ENCODE measurements around the gene SLC22A5.
"Not testable (repeated sequence)": the region's sequence is repeated elsewhere in the genome, so short reads cannot be mapped to it uniquely, and the experiment has no call there.

The SLC22A5 gene

GRCh38 chr5:132435886-132436285 lies 66.4 kb downstream of the SLC22A5 start:
- Histone ChIP-seq H3K9me3 (ENCODE audit: low read depth, low read length) (no peaks in the 10 kb centered on the region), H3K4me3 (no peak overlapping the region), H3K36me3 (ENCODE audit: insufficient read depth, low read length) (no peaks in the 10 kb centered on the region), H3K27ac (no peak overlapping the region), H3K9ac (ENCODE audit: insufficient read length) (no peak overlapping the region)
- DNase-seq (ENCODE audit: low read depth, low spot score), result no peak
- no peak for TF ChIP-seq EZH2 (IDR thresholded peaks at IDR 0.05)

DNA sequence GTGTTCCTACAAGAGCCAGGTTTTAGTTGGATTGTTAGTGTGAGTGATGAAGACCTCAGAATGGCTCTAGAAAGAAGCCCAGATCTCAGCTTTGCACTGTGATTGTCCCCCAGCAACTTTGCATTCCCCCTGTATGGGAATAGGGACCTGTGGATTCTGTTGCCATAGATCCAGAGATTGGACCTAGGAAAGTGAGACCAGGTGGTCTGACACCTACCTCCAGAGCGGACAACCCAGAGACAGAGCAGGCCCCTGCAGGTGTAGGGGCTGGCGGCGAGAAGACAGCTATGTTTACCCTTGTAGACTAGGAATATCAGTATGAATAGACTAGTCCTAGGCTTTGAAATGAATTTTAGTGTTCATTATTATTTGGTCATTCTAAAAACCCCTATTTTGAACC lies 67.4 kb downstream of the SLC22A5 start:
- H3K27ac ChIP-seq, result no peak overlapping the region
- no peak overlapping the region for H3K4me3 ChIP-seq
- no peaks in the 10 kb centered on the region for H3K36me3 ChIP-seq (ENCODE audit: insufficient read depth, low read length)
- no peak overlapping the region for H3K9ac ChIP-seq (ENCODE audit: insufficient read length)
- TF ChIP-seq POLR2AphosphoS5 (IDR thresholded peaks at IDR 0.05; ENCODE audit: borderline replicate concordance, low read depth, low read length) (no peak), FOXP2 (optimal IDR thresholded peaks at IDR 0.05; ENCODE audit: control extremely low read depth, extremely low read length, insufficient read depth) (no peak), EZH2 (IDR thresholded peaks at IDR 0.05) (no peak)
- no peak for DNase-seq (ENCODE audit: low read depth, low spot score)
- H3K9me3 ChIP-seq (ENCODE audit: low read depth, low read length), result no peaks in the 10 kb centered on the region

GRCh38 chr5:132437604-132438266 lies 68.2 kb downstream of the SLC22A5 start:
- TF ChIP-seq FOXP2 (optimal IDR thresholded peaks at IDR 0.05; ENCODE audit: control extremely low read depth, extremely low read length, insufficient read depth), result no peak
- no peak for TF ChIP-seq POLR2AphosphoS5 (IDR thresholded peaks at IDR 0.05; ENCODE audit: borderline replicate concordance, low read depth, low read length)
- no peak for TF ChIP-seq EZH2 (IDR thresholded peaks at IDR 0.05)
- Histone ChIP-seq H3K36me3 (ENCODE audit: insufficient read depth, low read length) (no peaks in the 10 kb centered on the region), H3K27ac (no peak overlapping the region)

GRCh38 chr5:132438267-132438645 lies 68.7 kb downstream of the SLC22A5 start:
- H3K27ac ChIP-seq; DNase-seq (ENCODE audit: low read depth, low spot score); H3K9me3 ChIP-seq (ENCODE audit: low read depth, low read length); H3K9ac ChIP-seq (ENCODE audit: insufficient read length); H3K36me3 ChIP-seq (ENCODE audit: insufficient read depth, low read length); H3K4me3 ChIP-seq: not testable (repeated sequence)

More at GRCh38 chr5:132437604-132438266, 68.2 kb downstream of the SLC22A5 start:
- DNase-seq (ENCODE audit: low read depth, low spot score), result no peak
- no peaks in the 10 kb centered on the region for H3K9me3 ChIP-seq (ENCODE audit: low read depth, low read length)
- no peak overlapping the region for H3K4me3 ChIP-seq
- H3K9ac ChIP-seq (ENCODE audit: insufficient read length), result no peak overlapping the region

- TF ChIP-seq POLR2AphosphoS5 (IDR thresholded peaks at IDR 0.05; ENCODE audit: borderline replicate concordance, low read depth, low read length), result no peak
- no peak for TF ChIP-seq EZH2 (IDR thresholded peaks at IDR 0.05)
- no peak for TF ChIP-seq FOXP2 (optimal IDR thresholded peaks at IDR 0.05; ENCODE audit: control extremely low read depth, extremely low read length, insufficient read depth)
- H3K36me3 ChIP-seq (ENCODE audit: insufficient read depth, low read length), result no peaks in the 10 kb centered on the region
- no peak overlapping the region for H3K4me3 ChIP-seq
- H3K27ac ChIP-seq, result no peak overlapping the region
- no peaks in the 10 kb centered on the region for H3K9me3 ChIP-seq (ENCODE audit: low read depth, low read length)
- no peak for DNase-seq (ENCODE audit: low read depth, low spot score)
- no peak overlapping the region for H3K9ac ChIP-seq (ENCODE audit: insufficient read length)
Observed at GRCh38 chr5:132438917-132439316, 69.4 kb downstream of the SLC22A5 start.

GRCh38 chr5:132439521-132440089 lies 70.1 kb downstream of the SLC22A5 start:
- H3K9me3 ChIP-seq (ENCODE audit: low read depth, low read length), result no peaks in the 10 kb centered on the region
- TF ChIP-seq POLR2AphosphoS5 (IDR thresholded peaks at IDR 0.05; ENCODE audit: borderline replicate concordance, low read depth, low read length) (no peak), FOXP2 (optimal IDR thresholded peaks at IDR 0.05; ENCODE audit: control extremely low read depth, extremely low read length, insufficient read depth) (no peak), EZH2 (IDR thresholded peaks at IDR 0.05) (no peak)
- H3K4me3 ChIP-seq, result no peak overlapping the region
- H3K36me3 ChIP-seq (ENCODE audit: insufficient read depth, low read length), result no peaks in the 10 kb centered on the region
- H3K9ac ChIP-seq (ENCODE audit: insufficient read length), result no peak overlapping the region
- no peak overlapping the region for H3K27ac ChIP-seq
- no peak for DNase-seq (ENCODE audit: low read depth, low spot score)

DNA sequence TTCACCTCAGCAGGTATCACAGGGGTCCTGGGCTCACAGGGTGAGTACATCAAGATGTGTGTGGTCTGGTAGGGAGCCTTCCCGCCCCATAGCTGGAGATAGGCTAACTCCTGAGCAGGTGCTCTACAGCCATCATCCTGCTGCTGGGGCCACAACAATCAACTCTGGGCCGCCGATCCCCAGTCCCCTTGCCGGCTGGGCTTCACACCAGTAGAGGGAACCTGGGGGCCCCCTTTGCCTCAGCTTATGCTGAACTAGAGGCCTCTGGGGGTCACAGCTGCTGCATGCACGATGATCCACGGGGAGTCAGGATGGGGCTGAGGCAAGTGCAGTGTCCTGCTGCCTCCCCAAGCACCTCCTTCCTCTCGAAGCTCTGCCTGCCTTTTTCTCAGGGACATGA lies 74.6 kb downstream of the SLC22A5 start:
- Histone ChIP-seq H3K9ac (ENCODE audit: insufficient read length) (no peak overlapping the region), H3K36me3 (ENCODE audit: insufficient read depth, low read length) (no peaks in the 10 kb centered on the region), H3K4me3 (no peak overlapping the region), H3K9me3 (ENCODE audit: low read depth, low read length) (no peaks in the 10 kb centered on the region), H3K27ac (no peak overlapping the region)
- no peak for DNase-seq (ENCODE audit: low read depth, low spot score)
- TF ChIP-seq POLR2AphosphoS5 (IDR thresholded peaks at IDR 0.05; ENCODE audit: borderline replicate concordance, low read depth, low read length) (no peak), FOXP2 (optimal IDR thresholded peaks at IDR 0.05; ENCODE audit: control extremely low read depth, extremely low read length, insufficient read depth) (no peak), EZH2 (IDR thresholded peaks at IDR 0.05) (no peak)

All from SK-N-MC (cell line).